GM18907 (cell line): ENCODE results near the gene NPAT.
"Not testable (repeated sequence)": the region's sequence is repeated elsewhere in the genome, so short reads cannot be mapped to it uniquely, and the experiment has no call there.

Experiments used
- ATAC-seq: cut with Tn5 transposase; IDR thresholded peaks from one replicate; pipeline ENCODE4 v1.9.1; 2021; ENCODE audit warnings: mild to moderate bottlenecking, moderate library complexity; ENCODE audit not compliant: unreplicated experiment

Gene NPAT

DNA sequence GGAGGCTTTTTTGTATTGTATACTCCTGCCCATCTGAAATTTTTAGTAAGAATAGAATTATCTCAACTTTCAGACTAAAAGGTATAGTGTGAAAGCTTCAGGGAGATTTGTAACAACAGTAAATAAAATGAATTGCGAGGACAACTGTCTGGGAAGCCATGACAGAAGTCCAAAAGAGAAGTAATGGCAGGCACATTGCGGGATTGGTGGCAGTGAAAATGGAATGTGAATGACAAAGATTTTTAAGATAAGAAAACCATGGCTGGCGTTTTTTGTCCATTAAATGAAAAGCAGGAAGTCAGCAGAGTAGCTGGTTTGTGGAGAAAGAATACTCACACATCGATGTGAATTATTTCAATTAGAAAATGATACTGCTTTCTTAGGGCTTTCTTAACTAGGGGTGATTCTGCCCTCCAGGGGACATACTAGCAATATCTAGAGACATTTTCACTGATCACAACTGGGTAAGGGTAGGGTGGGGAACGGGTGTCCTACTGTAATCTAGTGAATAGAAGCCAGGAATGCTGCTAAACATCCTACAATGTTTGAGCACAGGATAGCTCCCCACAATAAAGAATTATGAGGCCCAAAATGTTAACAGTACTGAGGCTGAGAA lies 1.6 kb downstream of the NPAT start:
- ATAC-seq = no peak

DNA sequence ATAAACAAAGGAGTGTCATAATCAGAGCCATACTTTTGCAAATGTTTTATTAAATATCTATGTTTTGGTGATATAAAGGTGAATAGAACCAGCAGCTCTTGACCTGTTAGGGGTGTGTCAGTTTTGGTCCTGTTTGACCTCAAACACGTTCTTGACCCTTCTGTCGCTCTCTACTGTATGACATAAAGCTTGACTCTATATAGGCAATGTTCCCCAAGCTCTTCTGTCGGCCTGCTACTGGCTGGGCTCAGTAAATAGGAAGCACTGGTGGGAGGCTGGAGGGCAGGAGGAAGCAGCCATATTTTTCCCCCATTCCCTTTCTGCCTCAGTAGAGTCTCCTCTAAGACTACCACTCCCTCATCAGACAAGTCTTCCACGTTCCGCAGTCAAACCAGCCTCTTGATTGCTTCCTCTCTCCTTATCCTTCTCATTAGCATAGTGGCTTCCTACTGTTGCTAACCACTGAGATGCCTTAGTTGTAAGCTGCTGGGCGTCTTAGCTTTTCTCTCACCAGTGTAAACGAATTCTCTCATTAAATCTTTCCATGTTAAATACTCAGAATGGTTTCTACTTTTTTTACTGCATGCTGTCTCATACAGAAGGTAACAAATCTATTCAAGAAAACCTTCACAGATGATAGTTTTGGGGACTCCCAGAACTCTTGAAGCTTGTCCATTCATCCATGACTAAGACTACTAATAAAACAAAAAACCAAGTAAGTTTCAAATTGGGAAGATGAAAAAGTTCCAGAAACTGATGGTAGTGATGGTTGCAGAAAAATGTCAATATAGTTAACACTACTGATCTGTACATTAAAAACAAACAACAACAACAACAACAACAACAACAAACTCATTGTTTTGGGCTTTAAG lies 3.3 kb downstream of the NPAT start:
- no peak for ATAC-seq

DNA sequence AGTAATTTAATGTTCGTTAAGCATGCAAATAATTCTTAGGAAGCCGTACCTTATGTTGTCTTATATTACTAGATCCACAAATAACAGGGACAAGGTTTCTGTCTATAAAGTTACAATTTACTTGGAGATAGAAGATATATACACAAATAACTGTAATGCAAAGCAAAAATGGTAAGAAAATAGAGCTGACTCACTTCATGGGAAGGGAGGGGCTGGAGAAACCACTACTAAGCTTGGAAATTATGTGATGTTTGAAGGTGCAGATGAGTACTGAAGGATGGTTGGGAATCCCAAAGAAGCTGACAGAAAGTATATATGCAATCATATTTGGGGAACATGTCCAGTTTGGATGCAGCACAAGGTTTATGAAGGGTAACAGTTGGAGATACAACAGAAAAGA lies 4.0 kb downstream of the NPAT start:
- ATAC-seq = no peak

DNA sequence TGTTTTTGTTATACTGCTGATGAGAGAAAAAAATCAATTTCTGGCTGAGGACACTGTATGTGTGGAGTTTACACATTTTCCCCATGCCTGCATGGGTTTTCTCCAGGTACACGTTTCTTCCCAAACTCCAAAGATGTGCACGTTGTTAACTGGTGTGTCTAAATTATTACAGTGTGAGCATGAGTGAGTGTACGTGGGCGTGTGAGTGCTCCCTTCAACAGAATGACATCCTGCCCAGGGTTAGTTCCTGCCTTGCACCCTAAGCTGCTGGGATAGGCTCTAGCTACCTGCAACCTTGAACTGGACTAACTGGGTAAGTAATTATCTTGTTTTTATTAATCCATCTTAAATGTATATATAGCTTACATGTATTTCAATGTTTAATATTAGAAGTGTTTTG lies 5.5 kb downstream of the NPAT start:
- no peak for ATAC-seq

DNA sequence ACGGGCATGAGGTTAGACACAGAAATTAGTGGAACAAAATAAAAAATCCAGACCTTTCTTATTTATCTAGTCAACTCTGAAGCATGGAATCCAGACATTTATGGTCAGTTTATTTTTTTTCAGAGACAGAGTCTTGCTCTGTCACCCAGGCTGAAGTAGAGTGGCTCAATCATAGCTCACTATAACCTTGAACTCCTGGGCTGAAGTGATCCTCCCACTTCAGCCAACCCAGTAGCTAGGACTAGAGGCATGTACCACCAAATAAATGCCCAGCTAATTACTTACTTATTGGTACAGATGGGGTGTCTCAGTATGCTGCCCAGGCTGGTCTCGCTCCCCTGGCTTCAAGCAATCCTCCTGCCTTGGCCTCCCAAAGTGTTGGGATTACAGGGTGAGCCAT lies 8.7 kb downstream of the NPAT start:
- ATAC-seq = no peak

DNA sequence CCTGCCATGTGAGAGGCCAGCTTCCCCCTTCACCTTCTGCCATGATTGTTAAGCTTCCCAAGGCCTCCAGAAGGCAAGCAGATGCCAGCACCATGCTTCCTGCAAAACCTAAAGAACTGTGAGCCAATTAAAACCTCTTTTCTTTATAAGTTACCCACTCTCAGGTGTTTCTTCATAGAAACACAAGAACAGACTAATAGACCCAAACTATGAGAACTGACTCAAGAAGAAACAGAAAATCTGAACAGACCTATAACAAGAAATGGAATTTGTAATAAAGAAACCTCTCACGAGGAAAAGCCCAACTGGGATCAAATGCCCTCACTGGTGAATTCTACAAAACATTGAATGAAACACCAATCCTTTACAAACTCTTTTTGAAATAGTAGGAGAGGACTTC lies 12.0 kb downstream of the NPAT start:
- ATAC-seq = no peak

DNA sequence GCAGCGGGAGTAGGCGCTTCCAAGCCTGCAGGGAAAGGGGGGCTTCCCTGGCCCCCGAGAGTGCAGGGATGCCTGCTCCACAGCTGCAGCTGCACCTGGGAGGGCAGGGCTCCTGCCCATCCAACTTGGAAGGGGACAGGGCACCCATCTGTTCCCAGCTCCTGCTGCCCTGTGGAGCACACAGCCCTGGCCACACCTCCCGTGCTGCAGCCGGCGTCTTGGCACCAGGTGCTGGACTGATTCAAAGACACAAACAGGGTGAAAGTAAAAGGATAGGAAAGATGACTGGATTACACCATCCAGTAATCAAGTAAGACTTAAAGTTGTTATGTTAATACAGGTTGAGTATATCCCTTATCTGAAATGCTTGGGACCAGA lies 14.8 kb downstream of the NPAT start:
- no peak for ATAC-seq

DNA sequence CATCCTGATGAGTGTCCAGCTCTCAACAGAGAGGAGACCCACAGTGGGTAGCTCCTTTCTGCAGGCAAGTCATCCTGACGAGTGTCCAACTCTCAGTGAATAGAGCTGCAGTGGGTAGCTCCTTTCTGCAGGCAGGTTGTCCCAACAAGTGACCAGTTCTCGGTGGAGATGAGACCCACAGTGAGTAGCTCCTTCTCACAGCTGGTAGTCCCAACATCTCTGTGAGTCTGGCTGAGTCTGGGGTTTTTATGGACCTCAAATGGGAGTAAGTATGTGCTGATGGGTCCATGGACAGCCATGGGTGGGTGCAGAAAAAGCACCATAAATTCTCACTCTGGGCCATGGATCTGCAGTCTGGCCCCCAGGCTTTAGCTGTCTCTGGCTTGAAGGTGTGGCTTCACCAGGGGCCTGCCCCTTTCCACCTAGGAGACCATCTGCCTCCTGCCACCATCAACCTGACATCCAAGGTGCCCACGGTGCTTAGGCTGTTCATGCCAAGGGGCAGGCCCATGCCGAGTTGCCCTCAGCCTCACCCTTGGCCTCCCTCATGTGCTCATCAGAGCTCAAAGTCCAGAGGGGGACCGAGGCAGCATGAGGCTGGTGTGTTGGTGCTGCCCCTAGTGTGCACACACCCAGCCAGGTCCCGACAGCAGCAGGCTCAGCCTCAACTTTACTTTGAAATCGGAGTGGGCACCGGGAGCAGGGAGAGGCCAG lies 15.3 kb downstream of the NPAT start:
- no peak for ATAC-seq

DNA sequence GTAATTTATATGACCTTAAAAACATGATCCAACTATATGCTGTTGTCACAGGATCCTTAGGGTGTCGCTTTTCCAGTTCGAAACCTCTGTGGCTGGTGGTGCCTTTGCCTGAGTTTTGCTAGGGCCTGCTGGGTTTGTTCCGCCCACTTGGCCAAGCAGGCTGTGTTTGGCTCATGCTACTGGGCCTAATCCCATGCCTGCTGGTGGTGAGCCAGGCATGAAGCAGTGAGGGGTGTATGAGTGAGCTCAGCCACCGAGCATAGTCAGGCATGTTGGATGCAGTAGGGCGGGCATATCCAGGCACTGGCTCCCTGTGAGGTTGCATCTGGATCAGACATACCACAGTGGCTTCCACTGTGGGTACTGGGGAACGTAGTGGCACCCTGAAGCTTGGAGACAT lies 16.3 kb downstream of the NPAT start:
- no peak for ATAC-seq

DNA sequence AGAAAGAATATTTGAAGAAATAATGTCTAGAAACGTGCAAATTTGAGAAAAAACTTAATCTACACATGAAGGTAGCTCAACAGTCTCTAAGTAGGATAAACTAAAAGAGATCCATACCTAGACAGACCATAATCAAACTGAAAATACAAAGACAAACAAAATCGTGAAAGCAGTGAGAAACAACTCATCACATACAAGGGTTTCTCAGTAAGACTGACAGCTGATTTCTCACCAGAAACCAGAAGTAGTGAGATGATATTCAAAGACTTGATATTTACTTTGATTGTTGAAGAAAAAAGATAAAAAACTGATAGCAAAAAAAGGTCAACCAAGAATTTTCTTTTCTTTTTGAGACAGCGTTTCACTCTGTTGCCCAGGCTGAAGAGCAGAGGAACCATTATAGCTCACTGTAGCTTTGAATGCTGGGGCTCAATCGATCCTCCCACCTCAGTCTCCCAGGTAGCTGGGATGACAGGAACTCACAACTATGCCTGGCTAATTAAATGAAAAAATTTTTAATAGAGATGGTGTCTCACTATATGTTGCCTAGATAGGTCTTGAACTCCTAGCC lies 17.4 kb downstream of the NPAT start:
- ATAC-seq = no peak

DNA sequence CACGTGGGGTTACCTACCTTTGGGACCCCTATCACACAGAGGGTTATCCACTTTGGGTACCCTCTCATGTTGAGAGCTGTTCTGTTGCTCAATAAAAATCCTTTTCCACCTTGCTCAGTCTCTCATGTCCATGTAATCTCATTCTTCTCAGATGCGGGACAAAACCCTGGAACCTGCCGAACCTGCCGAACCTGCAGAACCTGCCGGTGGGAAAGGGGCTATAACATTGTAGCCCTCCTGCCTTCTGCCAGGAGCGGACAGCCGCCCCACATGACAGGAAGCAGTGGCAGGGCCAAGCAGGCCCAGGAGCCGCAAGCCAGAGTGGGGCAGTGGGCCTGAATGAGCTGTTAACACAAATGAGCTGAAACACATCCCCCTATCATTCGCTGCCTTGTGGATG lies 18.1 kb downstream of the NPAT start:
- no peak for ATAC-seq

DNA sequence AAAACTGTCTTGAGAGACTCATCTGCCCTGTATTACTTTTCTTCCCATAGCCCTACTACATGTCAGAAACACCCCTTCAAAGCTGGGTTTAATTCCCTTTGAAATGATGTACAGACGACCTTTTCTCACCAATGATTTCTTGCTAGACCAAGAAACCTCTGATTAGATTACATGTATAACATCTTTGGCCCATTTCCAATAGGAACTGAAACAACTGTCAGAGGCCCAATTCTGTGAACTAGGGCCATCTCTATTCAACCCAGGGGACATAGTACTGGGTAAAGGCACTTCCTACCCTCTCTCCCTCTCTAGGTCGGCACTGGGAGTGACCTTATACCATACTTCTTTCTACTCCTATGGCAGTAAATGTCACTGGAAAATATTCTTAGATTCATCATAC lies 19.4 kb downstream of the NPAT start:
- no peak for ATAC-seq

DNA sequence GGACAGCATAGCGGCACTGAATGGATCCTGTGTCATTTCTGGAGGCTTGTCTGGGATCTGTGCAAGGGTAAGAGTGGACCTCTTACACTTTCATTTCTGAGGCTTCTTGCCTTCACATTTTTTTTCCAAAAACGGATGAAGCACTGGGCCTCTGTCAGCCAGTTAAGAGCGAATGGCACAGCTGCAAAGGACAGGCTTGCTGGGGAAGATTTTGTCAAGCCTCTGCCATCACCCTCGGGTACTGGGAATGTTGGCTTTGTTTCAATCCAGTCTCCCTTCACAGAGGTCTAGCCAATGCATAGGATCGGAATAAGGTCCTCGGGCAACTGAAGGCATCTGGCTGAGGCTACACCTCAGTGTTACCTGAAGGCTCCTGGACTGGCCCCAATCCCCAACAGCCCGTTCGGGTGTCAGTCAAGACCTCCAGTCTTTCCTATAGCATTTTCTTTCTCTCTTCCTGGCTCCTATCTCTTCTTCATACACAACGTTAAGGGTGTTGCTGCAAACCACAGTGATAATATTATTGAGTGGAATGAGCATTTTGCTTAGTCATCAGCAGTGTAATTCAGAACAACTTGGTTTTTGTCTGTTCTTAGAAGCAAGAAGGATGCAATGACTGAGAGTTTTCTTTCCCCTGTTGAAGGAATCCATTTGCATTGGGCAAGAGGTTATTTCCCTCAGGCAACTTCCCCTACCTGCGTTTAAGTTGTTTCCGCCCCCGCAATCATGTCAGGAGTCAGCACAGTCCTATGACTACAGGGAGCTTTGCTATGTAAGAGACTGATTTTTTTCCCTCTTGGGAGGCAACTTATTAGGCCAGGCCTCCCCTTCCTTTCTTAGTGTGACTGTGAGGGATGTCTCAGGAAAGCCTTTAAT lies 22.8 kb downstream of the NPAT start:
- peak; percentile 87 for ATAC-seq

DNA sequence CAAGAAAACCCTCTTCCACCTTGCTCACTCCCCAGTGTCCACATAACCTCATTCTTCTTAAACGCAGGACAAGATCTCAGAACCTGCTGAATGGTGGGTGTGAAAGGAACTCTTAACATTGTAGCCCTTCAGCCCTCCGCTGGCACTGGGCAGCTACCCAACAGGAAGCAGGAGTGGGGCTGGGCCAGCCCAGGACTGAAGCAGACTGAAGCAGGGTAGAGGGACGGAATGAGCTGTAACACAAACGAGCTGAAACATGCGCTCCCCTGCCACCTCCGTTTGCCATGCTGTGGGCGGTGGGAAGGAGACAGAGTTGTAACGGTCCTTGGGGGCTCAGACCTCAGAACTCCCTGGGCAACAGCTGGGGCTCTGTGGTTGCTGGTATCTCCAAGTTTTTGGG lies 23.6 kb downstream of the NPAT start:
- ATAC-seq = no peak

DNA sequence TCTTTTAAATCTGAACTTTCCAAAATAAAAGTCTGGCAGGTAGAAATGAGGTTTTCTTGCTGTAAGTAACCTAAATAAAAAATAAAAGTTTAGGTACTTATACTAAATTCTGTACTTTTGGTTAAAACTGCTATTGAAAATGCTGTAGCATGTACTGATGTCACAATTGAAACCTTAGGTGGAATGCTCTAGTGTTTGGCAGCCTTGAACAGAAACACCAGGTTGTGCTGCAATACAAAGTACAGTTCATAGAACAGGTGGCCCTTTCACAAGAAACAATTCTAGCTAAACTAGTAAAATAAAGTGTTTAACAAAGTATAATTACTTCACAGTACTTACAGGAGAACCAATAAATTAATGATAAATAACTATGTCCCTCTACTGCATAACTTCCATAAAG lies 25.1 kb downstream of the NPAT start:
- no peak for ATAC-seq

DNA sequence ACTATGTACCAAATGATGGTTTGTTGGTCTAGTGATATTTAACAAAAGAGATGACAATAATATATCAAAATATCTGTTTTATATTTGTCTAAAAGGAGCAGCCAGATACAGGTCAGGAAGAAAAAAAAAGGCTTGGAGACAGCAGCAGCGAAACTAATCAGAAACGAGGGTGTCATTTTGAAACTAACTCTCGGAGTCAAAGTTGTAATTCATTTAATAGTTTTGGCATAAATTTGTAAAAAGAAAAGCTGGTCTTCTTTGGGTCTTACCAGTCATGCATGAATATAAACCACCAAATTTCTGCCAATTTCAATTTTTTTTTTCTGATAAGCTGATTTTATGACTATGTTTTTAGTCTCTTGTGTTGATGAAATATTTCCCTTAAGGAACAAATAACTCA lies 25.5 kb downstream of the NPAT start:
- ATAC-seq = no peak

DNA sequence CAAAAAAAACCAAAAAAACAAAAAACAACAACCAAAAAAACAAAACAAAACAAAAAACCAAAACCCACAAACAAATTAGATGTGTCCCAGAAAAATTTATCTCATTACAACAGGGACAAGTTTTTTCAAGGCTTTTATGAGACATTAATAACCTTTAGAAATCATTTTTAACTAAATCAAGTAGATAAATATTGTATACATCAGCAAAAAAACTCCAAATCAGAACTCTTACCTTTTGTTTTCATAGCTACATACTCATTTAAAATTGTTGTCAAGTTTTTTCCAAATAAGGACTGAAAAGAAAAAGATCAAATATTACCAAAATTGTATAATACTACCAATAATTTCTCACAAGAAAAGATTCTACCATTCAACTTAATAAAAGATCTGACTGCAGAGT lies 28.7 kb downstream of the NPAT start:
- no peak for ATAC-seq

DNA sequence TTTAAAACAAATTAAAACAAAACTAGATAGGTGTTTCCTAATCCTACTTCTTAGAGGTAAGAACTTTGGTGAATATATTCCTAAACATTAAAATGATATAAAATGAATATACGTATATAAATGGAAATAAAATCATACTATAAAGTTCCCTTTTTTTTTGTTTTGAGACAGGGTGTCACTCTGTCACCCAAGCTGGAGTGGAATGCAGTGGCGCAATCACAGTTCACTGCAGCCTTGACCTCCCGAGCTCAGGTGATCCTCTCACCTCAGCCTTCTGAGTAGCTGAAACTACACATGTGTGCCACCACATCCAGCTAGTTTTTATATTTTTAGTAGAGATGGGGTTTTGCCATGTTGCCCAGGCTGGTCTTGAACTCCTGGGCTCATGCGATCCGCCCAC lies 44.9 kb downstream of the NPAT start:
- ATAC-seq = no peak

DNA sequence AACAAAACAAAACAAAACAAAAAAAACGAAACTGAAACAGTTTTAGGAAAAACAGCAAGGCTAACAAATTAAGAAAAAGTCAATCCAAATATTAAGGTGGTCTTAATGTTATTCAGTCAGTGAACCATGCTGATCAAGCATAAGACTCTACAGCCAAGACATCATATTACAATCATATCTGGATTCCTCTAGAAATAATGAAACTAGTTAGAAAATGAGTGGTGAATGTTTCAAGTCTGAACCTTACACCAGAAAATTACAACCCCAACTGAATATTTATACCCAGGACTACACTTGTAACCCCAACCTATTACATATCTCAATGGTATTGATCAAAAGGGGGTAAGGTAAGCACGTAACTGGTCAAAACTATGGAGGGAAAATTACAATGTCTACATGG lies 52.3 kb downstream of the NPAT start:
- no peak for ATAC-seq

DNA sequence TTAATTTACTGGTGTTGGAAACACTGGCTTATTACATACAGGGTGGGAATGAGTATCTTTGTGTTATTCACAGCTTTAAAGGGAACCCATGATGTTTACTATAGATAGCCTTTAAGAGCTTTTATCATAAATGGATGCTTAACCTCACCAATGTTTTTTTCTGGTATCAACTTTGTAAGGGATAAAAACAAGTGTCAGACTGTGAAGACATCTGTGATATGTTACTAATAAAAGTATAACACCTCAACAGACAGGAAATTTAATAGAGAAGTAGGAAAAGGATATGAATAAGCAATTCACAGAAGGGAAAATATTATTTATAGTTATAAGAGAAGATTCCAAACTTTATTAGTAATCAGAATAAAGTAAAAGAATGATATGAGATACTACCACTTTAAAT lies 54.8 kb downstream of the NPAT start:
- ATAC-seq = no peak

DNA sequence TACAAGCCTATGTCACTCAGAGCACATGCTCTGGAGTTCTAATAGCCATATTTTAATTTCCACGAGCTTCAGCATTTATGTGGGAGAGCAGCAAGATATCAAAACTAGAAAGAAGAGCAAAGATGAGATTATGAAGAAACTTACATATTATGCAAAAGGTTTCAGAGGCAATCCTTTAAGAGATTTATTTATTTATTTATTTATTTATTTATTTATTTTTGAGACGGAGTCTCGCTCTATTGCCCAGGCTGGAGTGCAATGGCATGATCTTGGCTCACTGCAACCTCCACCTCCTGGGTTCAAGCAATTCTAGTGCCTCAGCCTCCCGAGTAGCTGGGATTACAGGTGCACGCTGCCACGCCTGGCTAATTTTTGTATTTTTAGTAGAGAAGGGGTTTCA lies 59.6 kb downstream of the NPAT start:
- not testable (repeated sequence) for ATAC-seq
